T-helper 2 cell treated with Interferon-gamma antibody and Interleukin-4, amounts not matched to agents 100 ng/mL and 5 ng/mL, for 36 hours (primary cell): ENCODE measurements around the gene ATAD5. TPM values are rescaled to one million over a fixed set of nuclear protein-coding genes. Genes with fewer than 3 reads are reported as not detected.

Experiments used
- intact Hi-C: fragments of 100-400 bp; cut with micrococcal nuclease; formaldehyde crosslinking; loops from one replicate; pipeline ENCODE4 v1.15.1; 2023
- total RNA-seq: library from RNA; stranded (reverse); gene quantifications from 2 replicates; pipeline ENCODE4 v1.2.3, GENCODE V29; 2022

The ATAD5 gene
- total RNA-seq, 1 donor from 2014 or later: 29.0 TPM

- intact Hi-C loops: no loop called here
Measured at GRCh38 chr17:30939051-30939689, 107.4 kb downstream of the ATAD5 start.

- intact Hi-C loops: no loop called here
Measured at GRCh38 chr17:30942308-30943079, 110.7 kb downstream of the ATAD5 start.

Other genes with a start within 250 kb of the ATAD5 start
- 54.4 and 55.9 TPM in 2 replicates for gene CRLF3, start 7.3 kb upstream of the ATAD5 start, total RNA-seq
- 15.4 and 17.7 TPM in 2 replicates for gene TEFM, start 74.3 kb downstream of the ATAD5 start, total RNA-seq
- gene ADAP2, start 90.0 kb downstream of the ATAD5 start, total RNA-seq: 0.91 and 1.3 TPM in 2 replicates
- 9.0 and 10.6 TPM in 2 replicates for gene RNF135, start 139.1 kb downstream of the ATAD5 start, total RNA-seq